PC-3 (cell line): Measurements from ENCODE around the gene C4orf46. TPM values are rescaled to one million over a fixed set of nuclear protein-coding genes. Genes with fewer than 3 reads are reported as not detected.

Experiments
- ATAC-seq: fragments of 200-7000 bp; cut with Tn5 transposase; 2 replicates; pipeline ENCODE4 v1.9.1; 2020; ENCODE audit warnings: mild to moderate bottlenecking, moderate library complexity
- BruUV-seq: library from RNA; stranded (reverse); fragments of 400-500 nt; replicated peaks from 2 replicates; lab custom pipeline; 2021; lab: Mats Ljungman, UMichigan
- CTCF ChIA-PET: fragments of 300-600 bp; sonication (Branson Sonifier 250); formaldehyde crosslinking; loops from one replicate; lab custom pipeline; 2022; ENCODE audit warnings: antibody characterized with exemption; lab: Charles Lee
- POLR2A ChIA-PET: fragments of 300-600 bp; sonication (Branson Sonifier 250); formaldehyde crosslinking; loops from one replicate; lab custom pipeline; 2022; ENCODE audit warnings: antibody characterized with exemption; ENCODE audit not compliant: unreplicated experiment; lab: Charles Lee
- DNase-seq: peaks from one replicate; pipeline ENCODE4 v3.0.0-alpha.2; 2015
- H2AFZ ChIP-seq: fragments of 300-600 bp; sonication (generic); 2 replicates; pipeline ENCODE4 v1.6.0; 2016; ENCODE audit warnings: antibody characterized with exemption, low read length
- H3F3A ChIP-seq: fragments of 300-600 bp; sonication (generic); one replicate; pipeline ENCODE4 v1.6.0; 2017; ENCODE audit warnings: antibody characterized with exemption, low read length, control low read depth, mild to moderate bottlenecking; ENCODE audit not compliant: unreplicated experiment
- H3K27ac ChIP-seq: fragments of 300-600 bp; sonication (generic); 2 replicates; pipeline ENCODE4 v1.5.1; 2016; ENCODE audit warnings: mild to moderate bottlenecking, low read length
- H3K27me3 ChIP-seq: fragments of 300-600 bp; sonication (generic); 2 replicates; pipeline ENCODE4 v1.6.1; 2016; ENCODE audit warnings: low read length, mixed read lengths
- H3K36me3 ChIP-seq: fragments of 300-600 bp; sonication (generic); 2 replicates; pipeline ENCODE4 v1.6.1; 2016; ENCODE audit warnings: low read depth, mixed run types, low read length, mixed read lengths
- H3K4me1 ChIP-seq: fragments of 300-600 bp; sonication (generic); 2 replicates; pipeline ENCODE4 v1.5.1; 2016; ENCODE audit warnings: low read length; ENCODE audit not compliant: insufficient read depth
- H3K4me2 ChIP-seq: fragments of 300-600 bp; sonication (generic); 2 replicates; pipeline ENCODE4 v1.6.0; 2016; ENCODE audit warnings: low read length
- H3K4me3 ChIP-seq: fragments of 300-600 bp; sonication (generic); 2 replicates; pipeline ENCODE4 v1.5.1; 2016; ENCODE audit warnings: mild to moderate bottlenecking, low read length, mixed read lengths
- H3K79me2 ChIP-seq: fragments of 300-600 bp; sonication (generic); 2 replicates; pipeline ENCODE4 v1.6.1; 2017; ENCODE audit warnings: low read length, mixed read lengths
- H3K9ac ChIP-seq: fragments of 300-600 bp; sonication (generic); 2 replicates; pipeline ENCODE4 v1.6.0; 2016; ENCODE audit warnings: mild to moderate bottlenecking, low read length
- H3K9me2 ChIP-seq: fragments of 300-600 bp; sonication (generic); replicated peaks from 2 replicates; pipeline ENCODE4 v1.6.1; 2016; ENCODE audit warnings: mixed run types, low read length, mixed read lengths
- H3K9me3 ChIP-seq: fragments of 300-600 bp; sonication (generic); 2 replicates; pipeline ENCODE4 v1.6.1; 2016; ENCODE audit warnings: low read length, mixed read lengths
- H4K20me1 ChIP-seq: fragments of 300-600 bp; sonication (generic); 2 replicates; pipeline ENCODE4 v1.6.1; 2016; ENCODE audit warnings: low read length, mixed read lengths
- EZH2 ChIP-seq: fragments of 300-600 bp; sonication (generic); IDR thresholded peaks from one replicate; pipeline ENCODE4 v1.6.1; 2017; ENCODE audit warnings: antibody characterized with exemption, mild to moderate bottlenecking, low read length; ENCODE audit not compliant: unreplicated experiment
- EZH2phosphoT487 ChIP-seq: fragments of 300-600 bp; sonication (generic); IDR thresholded peaks from 2 replicates; pipeline ENCODE4 v1.6.1; 2018; ENCODE audit warnings: mild to moderate bottlenecking, antibody characterized with exemption, low read length, borderline replicate concordance
- intact Hi-C: fragments of 100-400 bp; cut with micrococcal nuclease; formaldehyde crosslinking; loops from 2 replicates; pipeline ENCODE4 v1.9.0; 2023
- total RNA-seq: library from RNA; depleted of rRNA; stranded (reverse); fragments of >200 nt; gene quantifications from 2 replicates; pipeline ENCODE4 v1.2.3, GENCODE V29; 2014; rRNA removed
- TF ChIP-seq, protein P1 (sequence below): fragments of 300-600 bp; sonication (generic); conservative IDR thresholded peaks from 2 replicates; pipeline ENCODE4 v1.5.1; 2017; ENCODE audit warnings: antibody characterized with exemption, low read depth, mild to moderate bottlenecking, low read length

C4orf46 gene
- total RNA-seq, 1 experiment from 2014 or later = 10.9 TPM

DNA sequence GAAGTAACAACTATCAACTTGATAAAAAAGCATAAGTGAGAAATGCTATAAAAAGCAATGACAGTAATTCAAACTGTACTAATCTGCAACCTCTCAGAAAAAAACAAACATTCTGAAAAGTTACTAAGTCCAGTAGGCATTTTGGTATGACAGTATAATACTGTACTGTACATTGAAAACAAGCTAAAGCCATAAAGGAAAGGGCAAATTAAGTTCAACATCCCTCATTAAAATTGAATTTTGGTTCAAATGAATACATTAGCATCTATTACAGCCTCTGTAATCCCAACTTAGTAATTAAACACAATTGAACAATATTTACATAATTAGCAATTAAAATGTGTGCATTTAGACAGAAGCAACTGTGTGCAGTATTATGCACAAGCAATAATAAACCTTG is 53.7 kb downstream of the C4orf46 start:
- DNase-seq (no peak), ATAC-seq (no peak)
- BruUV-seq = no TSS peak
- Histone ChIP-seq H3K9me3 (no peaks in the 10 kb centered on the region), H4K20me1 (no peaks in the 10 kb centered on the region), H3K27ac (no peak overlapping the region), H3K36me3 (no peaks in the 10 kb centered on the region), H2AFZ (no peak overlapping the region), H3K4me2 (no peak overlapping the region), H3K79me2 (no peaks in the 10 kb centered on the region), H3K4me1 (peaks cover 3% of the 10 kb centered on the region; the same call in 1 of the 2 replicates), H3K27me3 (no peaks in the 10 kb centered on the region), H3K4me3 (no peak overlapping the region), H3K9ac (no peak overlapping the region), H3K9me2 (no peaks in the 10 kb centered on the region), H3F3A (no peaks in the 10 kb centered on the region)
- intact Hi-C loops = no loop called here
- CTCF ChIA-PET = no interaction called here
- POLR2A ChIA-PET = no interaction called here
- TF ChIP-seq, protein P1, sequence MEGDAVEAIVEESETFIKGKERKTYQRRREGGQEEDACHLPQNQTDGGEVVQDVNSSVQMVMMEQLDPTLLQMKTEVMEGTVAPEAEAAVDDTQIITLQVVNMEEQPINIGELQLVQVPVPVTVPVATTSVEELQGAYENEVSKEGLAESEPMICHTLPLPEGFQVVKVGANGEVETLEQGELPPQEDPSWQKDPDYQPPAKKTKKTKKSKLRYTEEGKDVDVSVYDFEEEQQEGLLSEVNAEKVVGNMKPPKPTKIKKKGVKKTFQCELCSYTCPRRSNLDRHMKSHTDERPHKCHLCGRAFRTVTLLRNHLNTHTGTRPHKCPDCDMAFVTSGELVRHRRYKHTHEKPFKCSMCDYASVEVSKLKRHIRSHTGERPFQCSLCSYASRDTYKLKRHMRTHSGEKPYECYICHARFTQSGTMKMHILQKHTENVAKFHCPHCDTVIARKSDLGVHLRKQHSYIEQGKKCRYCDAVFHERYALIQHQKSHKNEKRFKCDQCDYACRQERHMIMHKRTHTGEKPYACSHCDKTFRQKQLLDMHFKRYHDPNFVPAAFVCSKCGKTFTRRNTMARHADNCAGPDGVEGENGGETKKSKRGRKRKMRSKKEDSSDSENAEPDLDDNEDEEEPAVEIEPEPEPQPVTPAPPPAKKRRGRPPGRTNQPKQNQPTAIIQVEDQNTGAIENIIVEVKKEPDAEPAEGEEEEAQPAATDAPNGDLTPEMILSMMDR = no peak
- no peak for TF ChIP-seq EZH2phosphoT487
- TF ChIP-seq EZH2 = no peak

Other genes starting within 250 kb of the C4orf46 start
- gene RXFP1, start 150.0 kb downstream of the C4orf46 start, total RNA-seq = not detected in 2 replicates
- gene ETFDH, start 409 bp upstream of the C4orf46 start, total RNA-seq = 22.4 and 23.8 TPM in 2 replicates
- gene PPID, start 51.5 kb upstream of the C4orf46 start, total RNA-seq = 34.4 and 43.3 TPM in 2 replicates
- gene FNIP2, start 97.1 kb upstream of the C4orf46 start, total RNA-seq = 5.2 and 6.7 TPM in 2 replicates